Measurements from ENCODE around the gene QSOX1.

DNA sequence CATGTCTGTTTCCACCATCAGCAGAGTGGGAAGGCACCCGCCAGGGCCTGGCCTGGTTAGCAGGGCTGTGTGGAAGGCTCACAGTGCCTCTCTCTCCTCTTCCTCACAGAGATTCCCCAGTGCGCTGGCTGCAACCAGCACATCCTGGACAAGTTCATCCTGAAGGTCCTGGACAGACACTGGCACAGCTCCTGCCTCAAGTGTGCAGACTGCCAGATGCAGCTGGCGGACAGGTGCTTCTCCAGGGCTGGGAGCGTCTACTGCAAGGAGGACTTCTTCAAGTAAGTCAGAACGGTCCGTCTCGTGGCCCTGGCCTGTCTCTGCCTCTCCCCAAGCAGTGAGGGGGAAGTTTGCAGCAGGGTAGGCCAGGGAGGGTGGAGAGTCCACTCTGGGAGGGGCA, 93.5 kb downstream of the QSOX1 start:
- TF ChIP-seq GATA2 (IDR thresholded peaks at IDR 0.05; ENCODE audit: low read depth, low read length) = no peak
- no peak for TF ChIP-seq GATA3 (IDR thresholded peaks at IDR 0.05; ENCODE audit: low read depth, low read length)

Measured in SH-SY5Y (cell line).